Measurements from ENCODE around the gene LTBP2.
A peak's percentile ranks its signal among the peaks of the same experiment; 100 is the strongest.

Gene LTBP2

DNA sequence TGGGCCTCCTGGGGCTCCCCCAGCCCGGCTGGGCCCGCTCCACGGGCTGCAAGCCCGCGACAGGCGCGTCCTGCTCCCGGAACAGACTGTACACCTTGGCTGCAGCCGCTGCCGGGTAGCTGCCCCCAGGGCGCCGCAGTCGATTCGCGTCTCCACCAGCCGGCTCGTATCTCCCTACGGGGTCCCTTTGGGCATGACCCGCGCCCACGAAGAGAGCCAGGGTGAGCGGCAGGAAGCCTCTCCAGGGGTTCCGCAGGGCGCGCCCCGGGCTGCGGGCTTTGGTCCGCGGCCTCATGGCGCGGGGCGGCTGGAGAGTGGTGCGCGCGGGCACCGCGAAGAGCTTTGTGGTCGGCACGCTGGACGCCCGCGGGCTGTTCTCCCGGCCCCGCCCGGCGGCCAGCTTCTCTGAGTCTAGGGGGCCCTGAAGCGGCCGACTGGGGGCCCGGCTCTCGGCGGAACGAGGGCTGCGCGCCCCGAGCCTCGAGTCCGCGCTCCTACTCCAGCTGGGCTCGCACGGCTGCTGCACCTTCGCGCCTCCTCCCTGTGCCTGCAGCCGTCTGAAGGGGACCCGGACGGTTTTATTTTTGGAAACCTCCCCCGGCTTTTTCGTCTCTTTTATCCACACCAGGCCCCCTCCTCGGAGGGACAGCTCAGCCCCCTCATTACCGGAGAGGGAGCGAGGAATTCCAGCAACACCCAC lies at the start of gene LTBP2:
TSS of gene LTBP2 (minus strand) at position 588 of the 700 bp plus-strand sequence. CDS start at position 295, 293 bp downstream.
- TF ChIP-seq, protein P1, sequence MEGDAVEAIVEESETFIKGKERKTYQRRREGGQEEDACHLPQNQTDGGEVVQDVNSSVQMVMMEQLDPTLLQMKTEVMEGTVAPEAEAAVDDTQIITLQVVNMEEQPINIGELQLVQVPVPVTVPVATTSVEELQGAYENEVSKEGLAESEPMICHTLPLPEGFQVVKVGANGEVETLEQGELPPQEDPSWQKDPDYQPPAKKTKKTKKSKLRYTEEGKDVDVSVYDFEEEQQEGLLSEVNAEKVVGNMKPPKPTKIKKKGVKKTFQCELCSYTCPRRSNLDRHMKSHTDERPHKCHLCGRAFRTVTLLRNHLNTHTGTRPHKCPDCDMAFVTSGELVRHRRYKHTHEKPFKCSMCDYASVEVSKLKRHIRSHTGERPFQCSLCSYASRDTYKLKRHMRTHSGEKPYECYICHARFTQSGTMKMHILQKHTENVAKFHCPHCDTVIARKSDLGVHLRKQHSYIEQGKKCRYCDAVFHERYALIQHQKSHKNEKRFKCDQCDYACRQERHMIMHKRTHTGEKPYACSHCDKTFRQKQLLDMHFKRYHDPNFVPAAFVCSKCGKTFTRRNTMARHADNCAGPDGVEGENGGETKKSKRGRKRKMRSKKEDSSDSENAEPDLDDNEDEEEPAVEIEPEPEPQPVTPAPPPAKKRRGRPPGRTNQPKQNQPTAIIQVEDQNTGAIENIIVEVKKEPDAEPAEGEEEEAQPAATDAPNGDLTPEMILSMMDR (IDR thresholded peaks at IDR 0.05; ENCODE audit: control insufficient read depth, insufficient read depth, low read depth, low read length, missing control alignments): no peak
- peak within 1 kb of the TSS; percentile 76 for H3K4me3 ChIP-seq (ENCODE audit: control insufficient read depth, low read depth, low read length)
- no peak for DNase-seq (ENCODE audit: low read depth)

DNA sequence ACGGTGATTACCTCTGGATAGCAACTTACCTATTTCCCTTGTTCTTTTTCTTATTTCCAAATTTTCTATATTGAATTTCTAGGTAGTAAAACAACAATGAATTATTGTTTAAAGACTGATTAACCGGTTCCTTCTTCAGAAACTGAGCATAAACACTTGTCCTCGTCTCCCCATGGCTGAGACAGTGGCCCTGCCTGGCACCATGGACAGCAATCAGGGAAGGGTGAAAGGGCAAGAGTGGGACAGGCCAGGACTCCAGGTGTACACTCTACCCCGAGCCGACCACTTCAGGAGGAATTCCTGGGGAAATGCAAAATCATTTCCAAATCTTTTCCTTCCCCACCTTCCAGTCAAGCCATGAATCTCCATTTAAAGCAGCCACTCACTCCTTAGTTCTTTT lies 48.8 kb upstream of the LTBP2 start:
- TF ChIP-seq, protein P1 (IDR thresholded peaks at IDR 0.05; ENCODE audit: control insufficient read depth, insufficient read depth, low read depth, low read length, missing control alignments): no peak
- DNase-seq (ENCODE audit: low read depth): no peak
- H3K4me3 ChIP-seq (ENCODE audit: control insufficient read depth, low read depth, low read length): no peak overlapping the region

DNA sequence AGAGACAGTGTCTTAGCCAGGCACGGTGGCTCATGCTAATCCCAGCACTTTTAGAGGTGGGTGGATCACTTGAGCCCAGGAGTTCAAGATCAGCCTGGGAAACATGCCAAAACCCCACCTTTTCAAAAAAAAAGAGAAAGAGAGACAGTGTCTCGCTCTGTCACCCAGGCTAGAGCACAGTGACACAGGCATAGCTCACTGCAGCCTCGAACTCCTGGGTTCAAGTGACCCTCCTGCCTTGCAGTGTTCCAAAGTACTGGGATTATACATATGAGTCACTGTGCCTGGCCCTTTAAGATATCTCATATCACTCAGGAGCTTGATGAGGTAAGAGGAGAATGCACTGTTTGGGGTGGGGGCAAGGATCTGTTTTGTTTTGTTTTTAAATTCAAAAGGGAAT lies 48.1 kb upstream of the LTBP2 start:
- no peak for DNase-seq (ENCODE audit: low read depth)
- TF ChIP-seq, protein P1 (IDR thresholded peaks at IDR 0.05; ENCODE audit: control insufficient read depth, insufficient read depth, low read depth, low read length, missing control alignments): no peak
- H3K4me3 ChIP-seq (ENCODE audit: control insufficient read depth, low read depth, low read length): no peak overlapping the region

DNA sequence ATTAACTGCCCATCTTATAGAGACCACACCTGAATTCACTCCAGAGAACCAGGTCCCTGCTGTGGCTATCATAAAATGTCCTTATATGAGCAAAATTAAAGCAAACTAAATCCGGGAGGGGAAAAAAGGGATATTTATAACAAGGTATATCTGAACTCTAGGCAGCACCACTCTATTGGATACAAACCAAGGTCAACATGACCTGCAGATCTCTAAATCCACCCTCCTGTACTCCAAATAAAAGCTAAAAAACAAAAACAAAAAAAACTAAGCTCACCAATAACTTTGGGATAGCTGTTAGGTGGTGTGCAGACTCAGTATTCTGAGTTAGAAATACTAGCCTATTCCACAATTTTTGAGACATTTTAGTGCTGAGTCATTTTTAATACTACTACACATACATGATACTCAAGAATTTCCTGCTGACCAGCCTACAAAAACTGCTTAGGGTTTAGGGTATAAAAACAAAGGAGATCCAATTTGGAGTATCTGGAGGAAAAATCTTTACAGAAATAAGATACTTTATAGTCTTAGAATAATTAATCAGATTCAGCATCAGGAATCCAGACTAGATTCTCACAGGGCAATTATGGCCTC lies 46.6 kb upstream of the LTBP2 start:
- H3K4me3 ChIP-seq (ENCODE audit: control insufficient read depth, low read depth, low read length): no peak overlapping the region
- no peak for DNase-seq (ENCODE audit: low read depth)
- TF ChIP-seq, protein P1 (IDR thresholded peaks at IDR 0.05; ENCODE audit: control insufficient read depth, insufficient read depth, low read depth, low read length, missing control alignments): no peak

DNA sequence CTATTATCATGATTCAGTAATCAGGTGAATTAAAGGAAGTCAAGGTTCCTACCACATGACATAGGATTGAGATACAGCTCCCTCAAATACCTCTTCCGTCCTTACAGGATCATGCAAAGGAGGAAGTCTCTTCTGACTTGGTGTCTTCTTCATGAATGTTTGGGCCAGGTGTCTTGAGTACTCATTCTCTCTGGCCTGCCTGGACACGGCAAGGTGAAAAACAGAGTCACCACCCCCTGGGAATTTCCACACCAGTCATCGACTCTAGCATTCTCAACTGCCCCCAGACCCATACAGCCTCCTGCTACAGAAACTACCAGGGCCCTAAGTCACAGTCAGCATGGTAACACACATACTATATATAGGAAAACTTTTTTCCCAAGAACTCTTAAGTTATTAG lies 44.9 kb upstream of the LTBP2 start:
- no peak overlapping the region for H3K4me3 ChIP-seq (ENCODE audit: control insufficient read depth, low read depth, low read length)
- DNase-seq (ENCODE audit: low read depth): no peak
- TF ChIP-seq, protein P1 (IDR thresholded peaks at IDR 0.05; ENCODE audit: control insufficient read depth, insufficient read depth, low read depth, low read length, missing control alignments): no peak

DNA sequence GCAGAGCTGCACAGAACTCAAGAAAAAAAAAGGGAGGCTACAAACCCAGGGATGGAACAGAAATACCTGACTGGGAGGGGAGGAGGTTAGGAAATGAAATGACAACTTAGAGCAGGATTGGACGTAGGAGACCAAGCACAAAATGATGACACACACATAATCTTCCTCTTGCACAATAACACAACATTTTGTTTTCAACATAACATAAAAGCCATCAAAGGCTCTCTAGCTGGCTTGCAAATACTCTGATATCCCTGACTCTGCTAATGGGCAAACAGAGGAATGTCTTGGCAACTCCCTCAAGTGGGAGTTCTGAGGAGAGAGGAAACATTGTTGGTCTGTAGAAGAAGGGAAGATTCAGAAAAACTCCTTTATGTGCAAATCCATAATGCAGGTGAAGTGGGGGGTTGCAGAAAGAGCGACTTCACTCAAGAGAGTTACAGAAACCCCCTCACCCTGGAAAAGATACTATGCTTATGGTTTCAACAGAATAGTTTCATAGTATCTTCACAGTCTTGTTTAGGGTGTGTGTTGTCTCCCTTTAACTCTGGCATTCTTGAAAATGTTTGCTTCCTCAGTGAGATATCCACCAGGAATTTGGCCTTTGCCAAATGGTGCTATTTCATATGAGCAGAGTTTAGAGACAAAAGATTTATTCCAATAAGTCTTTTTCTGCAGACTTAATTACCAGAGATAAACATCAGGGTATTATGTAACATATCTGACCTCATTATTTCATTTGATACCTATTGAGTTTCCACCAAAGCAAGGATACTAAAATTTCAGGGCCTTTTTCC lies 43.8 kb upstream of the LTBP2 start:
- H3K4me3 ChIP-seq (ENCODE audit: control insufficient read depth, low read depth, low read length): no peak overlapping the region
- DNase-seq (ENCODE audit: low read depth): peak; percentile 57
- TF ChIP-seq, protein P1 (IDR thresholded peaks at IDR 0.05; ENCODE audit: control insufficient read depth, insufficient read depth, low read depth, low read length, missing control alignments): no peak
